SK-N-SH (cell line): Measurements from ENCODE around the gene PRRC2B.
"Not testable (repeated sequence)": the region's sequence is repeated elsewhere in the genome, so short reads cannot be mapped to it uniquely, and the experiment has no call there.

Experiments used
- MXI1 ChIP-seq: IDR thresholded peaks from 2 replicates; pipeline ENCODE4 v1.6.1; 2012; ENCODE audit warnings: mild to moderate bottlenecking, low read depth, low read length, improper control_type of control experiment
- POLR2AphosphoS5 ChIP-seq: IDR thresholded peaks from 2 replicates; pipeline ENCODE4 v1.6.1; 2012; ENCODE audit warnings: low read depth, low read length
- TCF12 ChIP-seq: IDR thresholded peaks from 2 replicates; pipeline ENCODE4 v1.4.0; 2012

DNA sequence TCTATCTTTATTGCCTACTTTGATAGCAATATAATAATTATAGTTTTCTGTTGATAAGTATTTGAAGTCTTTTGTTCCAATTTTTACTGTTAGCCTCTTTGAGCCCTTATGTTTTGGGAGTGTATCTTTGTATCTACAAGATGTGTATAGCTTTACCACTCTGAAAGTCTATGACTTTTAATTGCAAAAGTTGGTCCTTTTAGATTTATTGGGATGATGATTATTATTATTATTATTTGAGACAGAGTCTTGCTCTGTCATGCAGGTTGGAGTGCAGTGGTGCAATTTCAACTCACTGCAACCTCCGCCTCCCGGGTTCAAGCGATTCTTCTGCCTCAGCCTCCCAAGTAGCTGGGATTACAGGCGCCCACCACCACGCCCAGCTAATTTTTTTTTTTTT lies 78.2 kb downstream of the PRRC2B start:
- TF ChIP-seq POLR2AphosphoS5, TCF12, MXI1: not testable (repeated sequence)
